ENCODE results near the gene LRRC49.

GRCh38 chr15:71057143-71057542, 164.5 kb downstream of the LRRC49 start:
- TF ChIP-seq REST (IDR thresholded peaks at IDR 0.05; ENCODE audit: insufficient read depth in 1 of 2, low read depth in 2 of 2, low read length in 2 of 2) (no peak), POLR2AphosphoS5 (IDR thresholded peaks at IDR 0.05; ENCODE audit: low read depth, low read length) (no peak)
